ENCODE results near the gene UBE2L5. TPM values are rescaled to one million over a fixed set of nuclear protein-coding genes. Genes with fewer than 3 reads are reported as not detected.

UBE2L5 gene
- total and polyA plus RNA-seq, 8 donors: 0.28 to 0.95 (median 0.40) TPM; not detected in 2

DNA sequence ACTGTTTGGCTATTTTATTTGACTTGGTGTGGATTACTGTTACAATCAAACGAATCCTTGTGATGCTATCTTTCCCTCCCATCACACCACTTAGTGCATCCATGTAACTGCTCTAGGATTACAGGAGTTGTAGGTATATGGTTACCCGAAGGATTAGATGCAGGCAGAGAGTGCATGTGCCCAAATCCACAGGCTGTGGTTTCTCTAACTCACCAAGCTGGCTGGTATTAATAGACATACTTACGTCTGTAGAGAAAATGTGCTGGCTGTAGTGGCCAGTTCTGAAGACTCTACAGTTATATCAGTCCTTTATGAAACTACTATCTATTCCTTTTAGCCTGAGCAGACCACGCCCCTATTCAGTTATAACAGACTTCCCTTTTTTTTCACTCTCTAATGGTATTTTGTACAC is 44.6 kb downstream of the UBE2L5 start:
- Histone ChIP-seq H3K4me3 (no peak overlapping the region), H3K36me3 (peaks cover 2 to 15% of the 10 kb centered on the region in 2 donors), H3K27me3 (no peaks in the 10 kb centered on the region), H3K9me3 (no peaks in the 10 kb centered on the region), H3K27ac (no peak overlapping the region), H3K4me1 (peaks cover 13 to 33% of the 10 kb centered on the region in 2 donors)
- intact Hi-C loops (cut with DNase I): loop anchor here in 1 of 2 donors (5.0 kb wide), 1 partner anchor 150 kb away; the partner anchor contains the start of gene USPL1
- ATAC-seq (no peak), DNase-seq (no peak)
- TF ChIP-seq CTCF (IDR thresholded peaks at IDR 0.05): no peak

DNA sequence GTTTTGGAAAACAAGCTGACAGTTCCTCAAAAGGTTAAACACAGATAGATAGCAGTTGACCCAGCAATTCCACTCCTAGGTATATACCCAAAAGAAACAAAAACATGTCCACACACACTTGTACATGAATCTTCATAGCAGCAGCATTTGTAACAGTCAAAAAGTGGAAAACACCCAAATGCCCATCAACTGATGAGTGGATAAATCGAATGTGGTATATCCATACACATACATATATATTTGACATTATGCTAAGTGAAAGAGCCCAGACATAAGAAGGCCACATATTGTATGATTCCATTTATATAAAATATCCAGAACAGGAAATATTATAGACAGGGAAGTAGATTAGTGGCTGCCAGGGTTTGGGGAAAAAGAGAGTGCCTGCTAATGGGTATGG is 51.4 kb downstream of the UBE2L5 start:
- H3K36me3 ChIP-seq: no peaks in the 10 kb centered on the region
- no peak for TF ChIP-seq CTCF (IDR thresholded peaks at IDR 0.05)
- DNase-seq (no peak), ATAC-seq (no peak)
- intact Hi-C loops (cut with DNase I): no loop called here
- no peaks in the 10 kb centered on the region for H3K27me3 ChIP-seq
- H3K9me3 ChIP-seq: no peaks in the 10 kb centered on the region
- H3K4me1 ChIP-seq: no peaks in the 10 kb centered on the region
- no peak overlapping the region for H3K4me3 ChIP-seq
- H3K27ac ChIP-seq: no peak overlapping the region

- ATAC-seq (no peak), DNase-seq (no peak)
- no peak overlapping the region for H3K27ac ChIP-seq
- no peaks in the 10 kb centered on the region for H3K4me1 ChIP-seq
- H3K27me3 ChIP-seq: no peaks in the 10 kb centered on the region
- no peak for TF ChIP-seq CTCF (IDR thresholded peaks at IDR 0.05)
- H3K36me3 ChIP-seq: no peaks in the 10 kb centered on the region
- H3K9me3 ChIP-seq: no peaks in the 10 kb centered on the region
- H3K4me3 ChIP-seq: no peak overlapping the region
- intact Hi-C loops (cut with DNase I): no loop called here
Observed at GRCh38 chr13:30477346-30478195, 55.3 kb downstream of the UBE2L5 start.

Other genes starting within 250 kb of the UBE2L5 start
- 10 to 100 TPM; 20.8 to 24.9 TPM for gene KATNAL1, start 114.9 kb upstream of the UBE2L5 start, total RNA-seq
- gene KATNAL1, start 114.9 kb upstream of the UBE2L5 start, polyA plus RNA-seq (ENCODE audit: insufficient read length in 6 of 6): 10 to 100 TPM; 13.9 to 17.1 (median 15.5) TPM
- gene HMGB1, start 43.4 kb downstream of the UBE2L5 start, total RNA-seq: 100 to 1,000 TPM; 249 to 256 TPM
- gene HMGB1, start 43.4 kb downstream of the UBE2L5 start, polyA plus RNA-seq (ENCODE audit: insufficient read length in 6 of 6): 100 to 1,000 TPM; 759 to 976 (median 828) TPM
- 10 to 100 TPM; 12.1 to 14.0 TPM for gene USPL1, start 195.4 kb downstream of the UBE2L5 start, total RNA-seq
- 10 to 100 TPM; 26.2 to 30.7 (median 28.6) TPM for gene USPL1, start 195.4 kb downstream of the UBE2L5 start, polyA plus RNA-seq (ENCODE audit: insufficient read length in 6 of 6)

All from left lung (tissue), 10 donors.